CD4-positive, alpha-beta T cell (primary cell): ENCODE data around the gene GSTA1. TPM values are rescaled to one million over a fixed set of nuclear protein-coding genes. Genes with fewer than 3 reads are reported as not detected.
"Not testable (repeated sequence)": the region's sequence is repeated elsewhere in the genome, so short reads cannot be mapped to it uniquely, and the experiment has no call there.

Source experiments
- ATAC-seq: fragments of 200-7000 bp; cut with Tn5 transposase; one replicate; pipeline ENCODE4 v1.10.0; 2022; ENCODE audit warnings: mild to moderate bottlenecking; ENCODE audit not compliant: poor library complexity
- CTCF ChIA-PET: fragments of 350-600 bp; sonication (Branson Sonifier 250); formaldehyde crosslinking; loops from one replicate; lab custom pipeline; 2021; ENCODE audit warnings: antibody characterized with exemption, inconsistent platforms; lab: Charles Lee
- POLR2A ChIA-PET: fragments of 350-600 bp; sonication (Branson Sonifier 250); formaldehyde crosslinking; loops from one replicate; lab custom pipeline; 2021; ENCODE audit warnings: antibody characterized with exemption, inconsistent platforms; lab: Charles Lee
- DNase-seq, 14 experiments: peaks; one replicate each; pipeline ENCODE4 v3.0.0-alpha.2; 2013 to 2020; ENCODE audit warnings: mixed read lengths in 2 of 14
- H3K27ac ChIP-seq, 2 donors: one replicate each; pipeline versions ENCODE4 v1.5.1 to v1.7.0; 2013; ENCODE audit warnings: low read length in 2 of 2, low read depth in 1 of 2, mild to moderate bottlenecking in 1 of 2
- H3K27me3 ChIP-seq, 2 experiments: 1 replicate in 1 of 2; 2 replicates in 1 of 2; pipeline versions ENCODE4 v1.6.1 to v1.7.0; 2013; ENCODE audit warnings: low read length in 2 of 2, control low read depth in 1 of 2, mild to moderate bottlenecking in 1 of 2, moderate library complexity in 1 of 2; ENCODE audit not compliant: insufficient read depth in 2 of 2, control insufficient read depth in 1 of 2
- H3K36me3 ChIP-seq: one replicate; pipeline ENCODE4 v1.6.1; 2013; ENCODE audit warnings: low read length, control low read depth; ENCODE audit not compliant: insufficient read depth
- H3K4me1 ChIP-seq: one replicate; pipeline ENCODE4 v1.6.1; 2013; ENCODE audit warnings: low read length, control low read depth; ENCODE audit not compliant: insufficient read depth
- H3K4me3 ChIP-seq: one replicate; pipeline ENCODE4 v1.5.1; 2013; ENCODE audit warnings: mild to moderate bottlenecking, low read length, moderate library complexity
- H3K9me3 ChIP-seq, 2 experiments: 1 replicate in 1 of 2; 2 replicates in 1 of 2; pipeline versions ENCODE4 v1.6.1 to v1.7.0; 2013; ENCODE audit warnings: low read length in 2 of 2, mild to moderate bottlenecking in 2 of 2, control low read depth in 1 of 2, moderate library complexity in 1 of 2; ENCODE audit not compliant: control insufficient read depth in 1 of 2, insufficient read depth in 1 of 2
- H3K27ac Mint-ChIP-seq: one replicate; pipeline ENCODE4 v1.8.0; 2020; ENCODE audit warnings: mixed read lengths
- H3K27me3 Mint-ChIP-seq: one replicate; pipeline ENCODE4 v1.8.0; 2021; ENCODE audit warnings: mixed read lengths
- H3K36me3 Mint-ChIP-seq: one replicate; pipeline ENCODE4 v1.8.0; 2021; ENCODE audit warnings: low read depth, mixed read lengths
- H3K4me1 Mint-ChIP-seq: one replicate; pipeline ENCODE4 v1.8.0; 2021; ENCODE audit warnings: low read depth, mixed read lengths
- H3K4me3 Mint-ChIP-seq: one replicate; pipeline ENCODE4 v1.8.0; 2020; ENCODE audit warnings: mild to moderate bottlenecking, mixed read lengths
- H3K9me3 Mint-ChIP-seq: one replicate; pipeline ENCODE4 v1.8.0; 2020; ENCODE audit warnings: mixed read lengths
- intact Hi-C, 2 experiments: fragments of 100-400 bp; cut with DNase I in 1 of 2; cut with micrococcal nuclease in 1 of 2; formaldehyde crosslinking; loops; one replicate each; pipeline versions ENCODE4 v1.15.1 to v1.9.0; 2023 to 2025; cut with DNase I, micrococcal nuclease
- total RNA-seq, 174 experiments: library from RNA in 2 of 174; stranded (reverse) in 2 of 174; gene quantifications; one replicate each; pipeline ENCODE4 v1.2.3 and lab custom pipeline; 2021 to 2026
- TF ChIP-seq, protein P1 (sequence below): fragments of 200-600 bp; IDR thresholded peaks from one replicate; pipeline ENCODE4 v1.8.0; 2022; ENCODE audit warnings: antibody characterized with exemption, mild to moderate bottlenecking

GSTA1 gene
- total RNA-seq, 2 experiments from 2014 or later = not detected

DNA sequence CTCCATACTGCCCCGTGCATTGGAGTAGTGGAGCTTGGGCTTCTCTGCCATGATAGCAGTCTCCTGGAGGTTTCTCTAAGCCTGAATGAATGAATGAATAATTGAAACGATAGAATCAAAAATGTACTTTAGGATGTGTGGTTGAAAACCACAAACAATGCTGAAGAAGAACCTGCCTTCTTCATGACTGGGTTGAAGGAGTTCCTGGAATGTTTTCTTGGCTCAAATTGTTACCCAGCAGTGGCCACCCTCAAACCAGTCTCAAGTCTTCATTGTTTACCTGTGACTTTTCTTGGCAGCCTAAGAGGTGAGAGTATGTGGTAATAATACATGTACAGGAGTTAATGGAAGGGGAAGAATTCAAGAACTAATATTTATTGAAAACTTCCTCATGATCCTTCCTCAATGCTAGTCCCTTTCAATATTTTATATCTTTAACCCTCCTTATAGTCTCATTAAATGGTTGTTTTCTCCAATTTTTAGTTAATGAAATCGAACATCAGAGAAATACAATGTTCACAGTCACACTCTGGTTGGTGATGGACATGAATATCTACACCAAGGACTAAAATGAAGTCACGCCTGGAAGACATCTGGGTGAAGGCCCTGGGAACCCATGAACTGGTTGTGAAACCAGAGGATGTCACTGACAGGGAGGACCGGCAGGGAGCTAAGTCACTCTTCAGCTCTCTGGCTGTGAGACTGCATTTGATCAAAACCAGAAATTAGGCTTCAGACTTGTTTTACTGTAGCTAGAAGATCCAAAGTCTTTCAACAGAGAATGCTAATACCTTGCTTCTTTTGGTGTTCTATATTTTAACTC is 37.4 kb upstream of the GSTA1 start, which contains the start of gene GSTA5:
Gene GSTA5 (minus strand): TSS at position 51 of the 823 bp plus-strand sequence.
- Mint-ChIP-seq H3K27ac (no peak within 1 kb of the TSS), H3K9me3 (no peaks in the 10 kb centered on the region)

DNA sequence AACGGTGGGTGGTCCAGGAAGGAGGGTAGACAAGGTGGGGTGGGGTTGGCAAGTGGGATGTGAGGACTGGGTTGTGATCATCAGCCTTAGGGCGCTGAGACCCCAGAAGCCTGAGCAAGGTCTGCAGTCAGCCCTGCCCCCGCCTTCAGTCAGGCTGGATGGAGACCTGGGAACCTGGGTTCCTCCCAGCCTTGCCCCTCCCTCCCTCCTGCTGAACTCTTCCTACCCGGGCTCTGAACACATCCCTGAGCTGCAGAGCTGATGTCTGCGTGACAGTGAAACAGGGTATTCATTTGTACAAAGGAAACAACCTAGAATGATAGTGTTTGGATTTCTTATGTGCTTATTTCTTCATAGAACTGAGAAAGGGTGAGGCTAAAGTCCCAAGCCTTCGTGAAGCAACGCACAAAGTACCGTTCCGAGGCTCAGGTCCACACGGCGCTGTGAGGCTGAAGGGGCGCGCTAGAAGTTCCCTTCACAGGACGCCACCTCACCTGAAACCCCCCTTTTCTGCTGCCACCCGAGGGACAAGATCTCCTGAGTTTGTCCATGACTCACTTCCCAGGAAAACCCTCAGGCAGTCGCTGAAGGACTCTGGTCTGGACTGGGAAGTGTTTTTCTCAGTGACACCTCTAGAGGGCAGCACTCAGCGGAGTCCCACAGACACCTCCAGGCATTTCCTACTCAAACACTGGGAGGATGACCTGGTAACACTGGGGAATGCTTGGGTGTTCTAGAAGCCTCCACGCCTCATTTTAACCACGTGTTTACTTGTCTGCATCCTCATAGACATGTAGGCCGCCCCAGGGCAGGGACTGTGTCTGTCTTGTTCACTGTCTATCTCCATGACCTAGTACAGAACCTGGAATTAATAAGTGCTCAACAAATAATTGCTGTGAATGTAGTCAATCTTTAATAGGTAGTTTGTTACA is 35.8 kb upstream of the GSTA1 start:
- Histone ChIP-seq H3K4me1 (peaks cover 6% of the 10 kb centered on the region), H3K36me3 (no peaks in the 10 kb centered on the region), H3K4me3 (no peak overlapping the region), H3K27ac (no peak overlapping the region), H3K9me3 (no peaks in the 10 kb centered on the region), H3K27me3 (peaks cover 7 to 11% of the 10 kb centered on the region in 2 experiments)
- no peaks in the 10 kb centered on the region for H3K36me3 Mint-ChIP-seq
- no peaks in the 10 kb centered on the region for H3K4me1 Mint-ChIP-seq
- DNase-seq (peak in 13 of 14 experiments; percentile 13 to 69 (median 28)), ATAC-seq (peak; percentile 74)
- no peaks in the 10 kb centered on the region for H3K9me3 Mint-ChIP-seq
- no peak overlapping the region for H3K27ac Mint-ChIP-seq
- H3K27me3 Mint-ChIP-seq = peaks cover 57% of the 10 kb centered on the region
- H3K4me3 Mint-ChIP-seq = no peak overlapping the region
- TF ChIP-seq, protein P1, sequence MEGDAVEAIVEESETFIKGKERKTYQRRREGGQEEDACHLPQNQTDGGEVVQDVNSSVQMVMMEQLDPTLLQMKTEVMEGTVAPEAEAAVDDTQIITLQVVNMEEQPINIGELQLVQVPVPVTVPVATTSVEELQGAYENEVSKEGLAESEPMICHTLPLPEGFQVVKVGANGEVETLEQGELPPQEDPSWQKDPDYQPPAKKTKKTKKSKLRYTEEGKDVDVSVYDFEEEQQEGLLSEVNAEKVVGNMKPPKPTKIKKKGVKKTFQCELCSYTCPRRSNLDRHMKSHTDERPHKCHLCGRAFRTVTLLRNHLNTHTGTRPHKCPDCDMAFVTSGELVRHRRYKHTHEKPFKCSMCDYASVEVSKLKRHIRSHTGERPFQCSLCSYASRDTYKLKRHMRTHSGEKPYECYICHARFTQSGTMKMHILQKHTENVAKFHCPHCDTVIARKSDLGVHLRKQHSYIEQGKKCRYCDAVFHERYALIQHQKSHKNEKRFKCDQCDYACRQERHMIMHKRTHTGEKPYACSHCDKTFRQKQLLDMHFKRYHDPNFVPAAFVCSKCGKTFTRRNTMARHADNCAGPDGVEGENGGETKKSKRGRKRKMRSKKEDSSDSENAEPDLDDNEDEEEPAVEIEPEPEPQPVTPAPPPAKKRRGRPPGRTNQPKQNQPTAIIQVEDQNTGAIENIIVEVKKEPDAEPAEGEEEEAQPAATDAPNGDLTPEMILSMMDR = peak; percentile 76
- CTCF ChIA-PET = no interaction called here
- intact Hi-C loops = loop anchor here in 1 of 2 experiments (5.0 kb wide), 1 partner anchor 643 kb away; no protein-coding TSS in a partner anchor
- POLR2A ChIA-PET = no interaction called here

More for the DNA sequence above, 37.4 kb upstream of the GSTA1 start, which contains the start of gene GSTA5:
- TF ChIP-seq, protein P1 = no peak
- Mint-ChIP-seq H3K4me1 (no peaks in the 10 kb centered on the region), H3K27me3 (peaks cover 42% of the 10 kb centered on the region), H3K4me3 (no peak within 1 kb of the TSS), H3K36me3 (no peaks in the 10 kb centered on the region)
- no peak within 1 kb of the TSS for H3K4me3 ChIP-seq
- peaks cover 6% of the 10 kb centered on the region for H3K4me1 ChIP-seq
- no peaks in the 10 kb centered on the region for H3K9me3 ChIP-seq
- no peak within 1 kb of the TSS for H3K27ac ChIP-seq
- intact Hi-C loops = no loop called here
- H3K27me3 ChIP-seq = peaks cover 9% of the 10 kb centered on the region in 2 experiments
- no peaks in the 10 kb centered on the region for H3K36me3 ChIP-seq
- DNase-seq (no peak), ATAC-seq (no peak)
- POLR2A ChIA-PET = no interaction called here
- CTCF ChIA-PET = interaction anchor here (0.6 kb wide), 1 partner anchor 159 kb away, joined by 6 read pairs; no protein-coding TSS in a partner anchor

DNA sequence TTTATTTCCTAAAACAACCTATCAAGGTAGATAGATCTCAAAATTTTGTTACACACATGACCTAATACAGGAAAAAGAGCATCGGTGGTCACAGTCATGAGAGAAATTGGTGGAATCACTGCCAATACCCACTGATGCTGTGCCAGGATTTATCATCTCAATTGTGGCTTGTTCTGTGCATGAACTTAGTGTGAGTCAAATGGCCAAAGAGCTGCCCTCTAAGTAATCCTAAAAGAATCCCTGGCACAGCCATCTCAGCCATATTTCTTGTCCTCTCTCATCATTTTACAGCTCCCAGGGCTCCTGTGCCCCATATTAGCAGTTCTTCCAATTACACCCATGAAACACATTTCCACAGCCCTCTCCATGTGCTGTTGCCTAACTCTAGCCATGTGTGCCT is 30.9 kb upstream of the GSTA1 start:
- no peak overlapping the region for H3K27ac ChIP-seq
- no peak for DNase-seq
- Mint-ChIP-seq H3K27ac (no peak overlapping the region), H3K36me3 (no peaks in the 10 kb centered on the region), H3K27me3 (peaks cover 46% of the 10 kb centered on the region), H3K4me3 (no peak overlapping the region), H3K9me3 (no peaks in the 10 kb centered on the region), H3K4me1 (no peaks in the 10 kb centered on the region)
- peaks cover 7 to 11% of the 10 kb centered on the region in 2 experiments for H3K27me3 ChIP-seq
- intact Hi-C loops = no loop called here
- H3K4me1 ChIP-seq = peaks cover 2% of the 10 kb centered on the region
- no peak for ATAC-seq
- ChIA-PET CTCF (no interaction called here), POLR2A (no interaction called here)
- H3K36me3 ChIP-seq = no peaks in the 10 kb centered on the region
- TF ChIP-seq, protein P1 = no peak
- H3K4me3 ChIP-seq = no peak overlapping the region
- H3K9me3 ChIP-seq = no peaks in the 10 kb centered on the region

DNA sequence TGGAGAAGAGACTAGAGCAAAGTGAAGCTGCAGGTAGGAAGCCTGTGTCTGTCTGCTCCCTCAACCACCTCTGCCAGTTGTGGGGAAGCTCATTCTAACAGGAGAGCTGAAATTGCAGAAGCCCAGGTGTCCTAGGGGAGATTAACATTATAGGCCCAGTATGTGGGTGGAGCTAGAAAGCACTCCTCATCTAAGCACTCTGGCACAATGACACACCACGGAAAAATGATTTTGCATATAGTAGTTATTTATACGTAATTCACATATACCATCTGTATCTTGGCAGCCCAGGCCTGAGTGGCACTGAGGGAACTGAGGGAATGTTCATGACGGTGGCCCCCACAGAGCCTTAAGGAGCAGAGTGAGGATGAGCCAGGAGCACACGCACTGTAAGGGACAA is 27.3 kb upstream of the GSTA1 start:
- CTCF ChIA-PET, H3K9me3 Mint-ChIP-seq, POLR2A ChIA-PET: not testable (repeated sequence)

More for the DNA sequence above, 27.3 kb upstream of the GSTA1 start:
- H3K27ac Mint-ChIP-seq, H3K4me3 ChIP-seq, H3K4me1 ChIP-seq, ATAC-seq, H3K36me3 Mint-ChIP-seq, H3K27me3 ChIP-seq, H3K27ac ChIP-seq, H3K36me3 ChIP-seq, DNase-seq, intact Hi-C loops, H3K4me3 Mint-ChIP-seq, H3K9me3 ChIP-seq, H3K4me1 Mint-ChIP-seq: not testable (repeated sequence)
- H3K27me3 Mint-ChIP-seq = peaks cover 19% of the 10 kb centered on the region
